ENCODE measurements around the gene OSTC. TPM values are rescaled to one million over a fixed set of nuclear protein-coding genes. Genes with fewer than 3 reads are reported as not detected.
"Not testable (repeated sequence)": the region's sequence is repeated elsewhere in the genome, so short reads cannot be mapped to it uniquely, and the experiment has no call there.

OSTC gene
- total RNA-seq, 2 donors from 2014 or later = 48.8 to 69.7 TPM

DNA sequence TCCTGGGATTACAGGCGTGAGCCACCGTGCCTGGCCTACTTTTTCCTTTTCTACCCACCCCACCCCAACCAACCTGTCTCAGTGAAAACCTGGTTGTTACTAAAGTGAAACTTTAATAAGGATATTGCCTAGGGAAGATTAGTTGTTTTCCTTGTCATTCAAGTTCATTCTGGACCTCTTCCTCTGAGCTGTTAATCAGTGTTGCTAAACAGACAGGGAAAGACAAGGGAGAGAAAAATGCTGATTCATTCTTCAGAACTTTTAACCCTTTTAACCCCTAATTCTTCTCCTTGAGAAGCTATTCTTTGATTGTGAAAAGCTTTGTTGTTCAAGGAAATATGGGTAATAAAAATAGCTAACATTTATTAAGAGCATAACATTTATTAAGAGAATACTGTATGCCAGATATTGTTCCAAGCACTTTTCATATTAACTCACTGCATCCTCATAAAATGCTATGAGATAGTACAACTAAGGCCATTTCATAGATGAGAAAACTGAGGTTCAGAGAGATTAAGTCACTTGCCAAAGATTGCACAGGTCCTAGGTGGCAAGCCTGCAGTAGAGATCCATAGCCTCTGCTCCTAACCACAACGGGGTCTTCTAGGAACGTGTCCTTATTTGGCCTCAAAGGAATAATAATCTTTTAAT, 34.8 kb downstream of the OSTC start:
- Mint-ChIP-seq H3K27me3 (no peaks in the 10 kb centered on the region), H3K27ac (no peak overlapping the region), H3K4me3 (no peak overlapping the region), H3K4me1 (no peaks in the 10 kb centered on the region), H3K9me3 (no peaks in the 10 kb centered on the region), H3K36me3 (ENCODE audit: low read depth) (no peaks in the 10 kb centered on the region)
- no peak for ATAC-seq (replicated peaks)

DNA sequence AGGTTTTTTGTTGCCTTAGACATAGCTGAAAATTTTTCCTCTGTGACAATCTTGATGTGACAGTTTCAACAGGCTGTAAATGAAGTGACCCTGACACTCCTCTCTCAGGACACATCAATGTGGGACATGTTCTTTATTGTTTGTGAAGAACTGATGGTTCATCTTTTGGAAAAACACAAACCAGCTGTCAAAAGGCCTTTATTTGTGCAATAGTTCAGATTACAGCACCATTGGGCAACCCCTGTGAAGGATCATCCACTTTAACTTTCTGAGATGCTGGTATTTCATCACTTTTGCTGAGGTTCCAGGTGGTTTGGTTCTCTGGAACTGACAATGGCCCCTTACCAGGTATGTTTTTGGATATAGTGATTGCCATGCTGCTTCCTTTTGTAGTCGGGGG, 40.3 kb downstream of the OSTC start:
- no peaks in the 10 kb centered on the region for H3K9me3 Mint-ChIP-seq
- H3K4me3 Mint-ChIP-seq = no peak overlapping the region
- H3K36me3 Mint-ChIP-seq (ENCODE audit: low read depth) = no peaks in the 10 kb centered on the region
- no peaks in the 10 kb centered on the region for H3K4me1 Mint-ChIP-seq
- ATAC-seq (replicated peaks) = no peak
- no peak overlapping the region for H3K27ac Mint-ChIP-seq
- H3K27me3 Mint-ChIP-seq = no peaks in the 10 kb centered on the region

DNA sequence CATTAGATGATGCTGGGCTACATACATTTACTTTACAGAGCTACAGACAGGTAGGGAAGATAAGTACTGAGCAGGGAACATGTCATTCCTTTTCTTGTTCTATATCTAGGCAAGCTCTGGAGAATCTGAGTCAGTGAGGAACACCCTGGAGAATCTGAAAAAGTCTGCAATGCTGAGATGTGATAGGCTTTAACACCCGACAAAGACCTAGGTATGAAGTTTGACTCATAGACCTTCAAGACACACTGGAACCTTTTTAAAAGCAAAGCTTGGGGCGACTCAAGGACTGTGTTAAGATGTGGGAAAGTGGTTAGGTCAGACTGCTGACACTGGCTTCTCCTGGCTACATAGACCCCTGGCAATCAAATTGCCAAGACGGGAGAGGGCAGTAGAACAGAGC, 42.8 kb downstream of the OSTC start:
- Mint-ChIP-seq H3K9me3 (no peaks in the 10 kb centered on the region), H3K27me3 (no peaks in the 10 kb centered on the region), H3K27ac (no peak overlapping the region), H3K36me3 (ENCODE audit: low read depth) (no peaks in the 10 kb centered on the region), H3K4me3 (no peak overlapping the region), H3K4me1 (no peaks in the 10 kb centered on the region)
- ATAC-seq (replicated peaks) = no peak

DNA sequence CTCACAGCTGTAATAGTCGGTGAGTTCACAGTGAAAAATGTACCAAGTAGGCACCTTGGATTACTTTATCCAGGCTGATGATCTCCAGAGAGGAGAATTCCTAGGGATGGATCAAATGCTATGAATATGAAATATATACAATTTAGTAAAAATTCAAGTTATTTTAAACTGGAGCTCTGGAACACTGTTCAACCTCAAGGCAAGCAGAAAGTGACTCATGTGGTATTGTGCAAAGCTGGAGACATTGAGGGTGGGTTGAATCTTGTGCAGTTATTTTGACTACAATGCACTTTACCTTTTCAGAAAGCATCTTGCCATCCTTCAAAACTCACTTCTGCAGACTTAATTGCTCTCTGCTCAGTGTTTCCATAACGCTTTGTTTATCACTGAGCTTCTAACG, 43.4 kb downstream of the OSTC start:
- H3K4me3 Mint-ChIP-seq = no peak overlapping the region
- ATAC-seq (replicated peaks) = no peak
- no peaks in the 10 kb centered on the region for H3K36me3 Mint-ChIP-seq (ENCODE audit: low read depth)
- no peaks in the 10 kb centered on the region for H3K9me3 Mint-ChIP-seq
- H3K27me3 Mint-ChIP-seq = no peaks in the 10 kb centered on the region
- no peaks in the 10 kb centered on the region for H3K4me1 Mint-ChIP-seq
- no peak overlapping the region for H3K27ac Mint-ChIP-seq

DNA sequence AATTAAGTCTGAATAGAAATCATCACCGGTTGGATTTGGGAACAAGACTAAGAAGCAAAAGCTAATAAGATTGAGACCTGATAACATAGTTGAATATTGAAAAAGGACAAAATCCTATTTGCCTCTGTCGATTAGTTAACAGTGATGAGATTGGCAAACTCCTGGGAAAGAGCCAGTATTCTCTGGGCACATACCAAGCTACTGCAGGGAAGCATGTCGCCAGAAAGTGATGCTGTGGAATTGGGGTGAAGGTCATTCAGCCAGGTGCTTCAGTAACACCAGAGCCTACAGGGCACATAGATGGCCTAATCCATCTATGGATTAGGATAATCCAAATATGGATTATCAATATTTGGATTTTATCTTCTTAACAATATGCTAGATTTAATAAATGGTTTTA, 44.0 kb downstream of the OSTC start:
- H3K27me3 Mint-ChIP-seq = no peaks in the 10 kb centered on the region
- ATAC-seq (replicated peaks) = no peak
- H3K27ac Mint-ChIP-seq = no peak overlapping the region
- H3K4me3 Mint-ChIP-seq = no peak overlapping the region
- no peaks in the 10 kb centered on the region for H3K9me3 Mint-ChIP-seq
- H3K4me1 Mint-ChIP-seq = no peaks in the 10 kb centered on the region
- H3K36me3 Mint-ChIP-seq (ENCODE audit: low read depth) = no peaks in the 10 kb centered on the region

DNA sequence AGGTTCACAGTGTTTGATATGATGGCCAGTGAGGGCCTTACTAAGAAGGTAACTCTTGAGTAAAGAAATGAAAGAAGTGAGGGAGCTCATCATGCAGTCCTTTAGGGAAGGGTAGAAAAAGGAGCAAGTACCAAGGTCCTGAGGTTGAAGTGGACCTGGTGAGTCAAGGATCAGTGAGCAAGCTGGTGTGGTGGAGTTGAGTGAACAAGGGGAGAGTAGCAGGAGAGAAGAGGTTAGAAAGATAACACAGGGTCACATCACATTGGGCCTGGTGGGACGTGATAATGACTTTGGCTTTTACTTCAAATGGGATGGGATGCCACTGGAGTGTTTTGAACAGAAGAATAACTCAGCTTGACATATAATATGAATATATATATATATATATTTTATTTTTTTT, 44.7 kb downstream of the OSTC start:
- Mint-ChIP-seq H3K4me1 (peaks cover 1% of the 10 kb centered on the region), H3K4me3 (no peak overlapping the region), H3K27me3 (no peaks in the 10 kb centered on the region), H3K36me3 (ENCODE audit: low read depth) (no peaks in the 10 kb centered on the region), H3K27ac (no peak overlapping the region), H3K9me3 (no peaks in the 10 kb centered on the region)
- ATAC-seq (replicated peaks) = no peak

DNA sequence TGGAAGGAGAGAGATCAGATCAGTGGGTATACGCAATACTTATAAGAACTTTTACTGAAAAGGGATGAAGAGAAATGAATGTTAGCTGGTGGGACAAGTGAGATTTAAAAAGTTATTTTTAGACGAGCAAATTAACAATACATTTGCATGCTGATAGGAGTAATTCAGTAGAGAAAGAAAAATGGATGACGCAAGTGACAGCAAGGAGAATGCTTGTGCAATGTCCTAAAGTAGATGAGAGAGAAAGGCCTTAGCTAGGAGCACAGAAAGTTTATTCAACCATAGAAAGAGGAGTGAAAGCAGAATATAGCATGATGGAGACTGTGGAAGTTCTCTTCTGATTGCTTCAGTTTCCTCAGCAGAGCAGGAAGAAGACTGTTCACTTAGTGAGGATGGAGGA, 45.8 kb downstream of the OSTC start:
- Mint-ChIP-seq H3K27ac (no peak overlapping the region), H3K27me3 (no peaks in the 10 kb centered on the region), H3K4me3 (no peak overlapping the region), H3K9me3 (no peaks in the 10 kb centered on the region), H3K36me3 (ENCODE audit: low read depth) (no peaks in the 10 kb centered on the region), H3K4me1 (peaks cover 10% of the 10 kb centered on the region)
- ATAC-seq (replicated peaks) = no peak

DNA sequence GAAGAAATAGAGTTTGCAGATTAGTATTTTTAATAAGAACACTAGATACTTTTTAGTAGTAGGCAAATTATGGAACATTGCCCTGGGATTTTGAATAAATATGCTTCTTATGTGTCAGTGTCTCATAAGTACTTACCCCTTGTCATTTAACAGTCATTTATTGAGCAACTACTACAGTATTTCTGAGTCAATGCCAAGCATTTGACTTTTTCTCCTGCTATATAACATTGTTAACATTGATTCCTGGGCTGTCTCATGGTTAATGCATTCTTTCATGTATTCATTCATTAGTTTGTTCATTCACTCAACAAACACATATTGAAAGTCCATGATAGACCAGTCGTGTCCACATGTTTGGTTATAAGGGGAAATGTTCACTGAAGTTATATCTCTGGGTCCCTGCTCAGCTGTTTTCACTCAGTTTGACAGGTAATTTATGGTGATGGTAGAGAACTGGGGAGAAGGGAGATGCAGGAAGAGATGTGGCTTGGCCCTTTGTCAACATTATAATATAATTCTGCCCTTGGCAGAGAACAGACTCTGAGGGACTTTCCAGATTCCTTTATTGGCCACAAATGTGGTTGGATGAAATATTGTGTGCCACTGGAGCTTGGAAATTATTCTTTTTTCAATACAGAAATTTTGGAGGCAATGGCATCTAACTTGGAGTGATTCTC, 49.8 kb downstream of the OSTC start:
- Mint-ChIP-seq H3K36me3 (ENCODE audit: low read depth) (no peaks in the 10 kb centered on the region), H3K9me3 (no peaks in the 10 kb centered on the region), H3K4me1 (peaks cover 25% of the 10 kb centered on the region), H3K4me3 (no peak overlapping the region), H3K27me3 (no peaks in the 10 kb centered on the region), H3K27ac (no peak overlapping the region)
- ATAC-seq (replicated peaks) = no peak

DNA sequence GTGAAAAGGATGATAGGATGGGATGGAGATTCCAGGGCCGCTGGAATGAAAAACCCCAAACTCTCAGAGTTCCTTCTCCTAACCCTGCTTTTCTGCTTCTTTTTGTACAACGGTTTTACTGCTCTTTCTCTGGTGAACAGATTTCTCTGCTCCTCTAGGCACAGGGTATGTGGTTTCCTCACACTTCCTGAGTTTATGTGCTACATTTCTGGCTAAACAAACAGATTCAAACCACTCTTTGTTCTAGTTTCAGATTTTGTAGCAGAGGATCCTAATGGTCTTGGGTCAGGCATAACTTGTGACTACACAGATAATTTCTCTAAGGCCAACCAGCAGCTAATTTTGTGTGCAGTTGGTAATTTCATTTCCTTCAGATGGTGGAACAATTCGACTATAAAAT, 52.6 kb downstream of the OSTC start:
- no peaks in the 10 kb centered on the region for H3K9me3 Mint-ChIP-seq
- no peaks in the 10 kb centered on the region for H3K27me3 Mint-ChIP-seq
- no peaks in the 10 kb centered on the region for H3K36me3 Mint-ChIP-seq (ENCODE audit: low read depth)
- H3K4me1 Mint-ChIP-seq = peaks cover 25% of the 10 kb centered on the region
- ATAC-seq (replicated peaks) = peak; percentile 56
- H3K4me3 Mint-ChIP-seq = peak overlapping the region; percentile 43
- H3K27ac Mint-ChIP-seq = peak overlapping the region; percentile 89

DNA sequence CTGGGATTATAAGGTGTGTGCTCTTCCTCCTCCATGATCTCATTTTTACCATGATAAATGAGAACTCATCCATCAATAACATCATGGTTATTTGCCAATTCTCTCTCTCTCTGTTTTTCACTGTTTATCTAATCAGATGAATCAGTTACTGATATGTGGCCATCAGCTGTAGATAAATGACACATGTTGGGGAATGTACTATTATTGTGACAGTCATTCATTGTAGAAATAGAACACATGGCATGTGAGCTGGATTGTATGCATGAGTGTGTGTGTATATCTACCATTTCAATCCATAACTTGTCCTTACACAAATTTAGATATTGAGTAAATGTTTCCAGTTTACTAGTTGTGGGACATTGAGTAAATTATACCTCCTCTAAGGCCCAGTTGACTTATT, 53.0 kb downstream of the OSTC start:
- no peaks in the 10 kb centered on the region for H3K36me3 Mint-ChIP-seq (ENCODE audit: low read depth)
- H3K27ac Mint-ChIP-seq = peak overlapping the region; percentile 89
- ATAC-seq (replicated peaks) = peak; percentile 52
- H3K4me3 Mint-ChIP-seq = peak overlapping the region; percentile 43
- H3K4me1 Mint-ChIP-seq = peaks cover 25% of the 10 kb centered on the region
- H3K27me3 Mint-ChIP-seq = no peaks in the 10 kb centered on the region
- H3K9me3 Mint-ChIP-seq = no peaks in the 10 kb centered on the region

DNA sequence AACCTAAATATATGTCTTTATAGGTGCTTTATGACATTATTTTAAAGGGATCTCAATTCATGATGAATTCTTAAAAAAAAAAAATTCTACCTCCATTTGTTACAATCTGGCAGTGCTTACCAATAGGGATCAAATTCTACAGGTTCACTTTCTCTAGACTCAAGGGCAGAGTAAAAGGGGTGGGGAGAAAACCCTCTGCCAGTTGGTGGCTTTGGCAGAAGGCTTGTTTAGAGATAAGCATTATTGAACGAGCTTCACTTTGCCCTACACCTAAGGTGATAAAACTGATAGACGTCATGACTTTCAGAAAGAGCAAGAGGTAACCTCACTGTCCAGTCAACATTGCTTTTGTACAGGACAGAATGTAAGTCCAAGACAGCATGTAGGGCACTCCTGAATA, 53.6 kb downstream of the OSTC start:
- H3K4me3 Mint-ChIP-seq = no peak overlapping the region
- no peaks in the 10 kb centered on the region for H3K36me3 Mint-ChIP-seq (ENCODE audit: low read depth)
- H3K4me1 Mint-ChIP-seq = peaks cover 25% of the 10 kb centered on the region
- H3K27me3 Mint-ChIP-seq = no peaks in the 10 kb centered on the region
- ATAC-seq (replicated peaks) = no peak
- H3K27ac Mint-ChIP-seq = no peak overlapping the region
- no peaks in the 10 kb centered on the region for H3K9me3 Mint-ChIP-seq

DNA sequence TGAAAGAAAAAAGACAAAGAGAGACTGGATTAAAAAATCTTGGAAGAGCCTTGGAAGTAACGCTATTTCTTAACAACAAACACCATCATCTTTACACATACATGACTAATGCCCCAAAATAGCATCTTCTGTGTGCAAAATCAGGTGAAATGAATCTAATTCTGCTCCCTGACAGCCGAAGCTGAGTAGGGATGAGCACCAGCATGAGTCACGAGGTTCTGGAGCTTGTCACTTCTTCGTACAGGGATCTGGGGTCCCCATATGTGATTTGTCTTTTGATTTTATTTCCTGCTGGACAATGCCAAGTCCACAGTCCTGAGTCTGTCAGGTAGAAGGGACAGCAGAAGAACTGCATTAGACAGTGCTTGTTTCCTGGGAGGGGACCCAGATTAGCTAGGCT, 55.9 kb downstream of the OSTC start:
- no peak for ATAC-seq (replicated peaks)
- Mint-ChIP-seq H3K4me1 (peaks cover 15% of the 10 kb centered on the region), H3K9me3 (no peaks in the 10 kb centered on the region)

DNA sequence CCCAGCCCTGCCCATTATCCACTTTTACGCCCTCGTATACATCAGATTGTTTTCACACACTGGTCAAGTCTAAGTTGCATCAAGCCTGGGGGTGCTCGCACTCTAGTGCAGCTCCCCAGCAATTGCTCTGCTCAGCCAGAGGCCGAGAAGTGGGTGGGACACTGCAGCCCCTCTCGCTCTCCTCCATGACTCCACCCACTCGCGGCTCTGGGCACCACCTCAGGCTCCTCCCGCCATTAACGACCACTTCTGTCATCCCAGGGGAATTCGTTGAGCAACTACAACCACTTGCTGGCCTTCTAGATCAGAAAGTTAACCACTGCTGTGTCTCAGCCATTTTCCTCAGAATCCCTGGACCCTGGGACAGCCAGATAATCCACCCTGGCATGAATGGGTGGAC, 58.8 kb downstream of the OSTC start:
- Mint-ChIP-seq H3K36me3 (ENCODE audit: low read depth) (no peaks in the 10 kb centered on the region), H3K27me3 (no peaks in the 10 kb centered on the region), H3K9me3 (no peaks in the 10 kb centered on the region), H3K27ac (no peak overlapping the region), H3K4me3 (no peak overlapping the region), H3K4me1 (no peaks in the 10 kb centered on the region)
- ATAC-seq (replicated peaks) = no peak

More for the DNA sequence above, 55.9 kb downstream of the OSTC start:
- no peaks in the 10 kb centered on the region for H3K36me3 Mint-ChIP-seq (ENCODE audit: low read depth)
- no peak overlapping the region for H3K4me3 Mint-ChIP-seq
- H3K27ac Mint-ChIP-seq = no peak overlapping the region
- no peaks in the 10 kb centered on the region for H3K27me3 Mint-ChIP-seq

DNA sequence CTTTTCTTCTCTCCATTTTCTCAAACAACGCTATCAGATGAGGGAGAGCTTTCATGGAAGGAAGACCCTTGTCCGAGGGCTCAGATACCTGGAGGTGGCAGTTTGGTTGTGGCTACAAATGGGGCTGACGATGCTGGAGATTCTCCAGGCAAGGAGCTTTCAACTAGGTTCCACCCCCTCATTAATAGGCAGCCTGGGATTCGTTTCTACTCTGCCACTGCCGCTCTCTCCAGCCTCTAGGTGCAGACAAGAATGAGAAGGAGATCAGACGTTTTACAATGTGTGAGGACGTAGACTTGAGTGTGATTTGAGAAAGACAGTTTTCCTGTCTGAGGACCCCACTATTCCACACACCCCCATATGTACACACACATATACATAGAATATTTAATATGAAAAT, 59.3 kb downstream of the OSTC start:
- no peaks in the 10 kb centered on the region for H3K9me3 Mint-ChIP-seq
- no peaks in the 10 kb centered on the region for H3K36me3 Mint-ChIP-seq (ENCODE audit: low read depth)
- H3K4me1 Mint-ChIP-seq = no peaks in the 10 kb centered on the region

DNA sequence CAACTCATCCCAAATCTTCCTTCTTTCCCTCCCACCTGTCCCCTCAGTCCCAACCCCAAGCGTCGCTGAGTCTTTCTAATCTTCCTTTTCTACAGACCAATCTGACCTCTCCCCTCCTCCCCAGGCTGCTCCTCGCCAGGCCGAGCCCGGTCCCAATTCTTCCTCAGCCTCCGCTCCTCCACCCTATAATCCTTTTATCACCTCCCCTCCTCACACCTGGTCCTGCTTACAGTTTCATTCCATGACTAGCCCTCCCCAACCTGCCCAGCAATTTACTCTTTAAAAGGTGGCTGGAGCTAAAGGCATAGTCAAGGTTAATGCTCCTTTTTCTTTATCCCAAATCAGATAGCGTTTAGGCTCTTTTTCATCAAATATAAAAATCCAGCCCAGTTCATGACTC, 60.2 kb downstream of the OSTC start:
- not testable (repeated sequence) for H3K4me3 Mint-ChIP-seq; H3K4me1 Mint-ChIP-seq; ATAC-seq (replicated peaks); H3K9me3 Mint-ChIP-seq; H3K36me3 Mint-ChIP-seq (ENCODE audit: low read depth); H3K27ac Mint-ChIP-seq; H3K27me3 Mint-ChIP-seq

More for the DNA sequence above, 59.3 kb downstream of the OSTC start:
- Mint-ChIP-seq H3K27me3 (no peaks in the 10 kb centered on the region), H3K4me3 (no peak overlapping the region), H3K27ac (no peak overlapping the region)
- no peak for ATAC-seq (replicated peaks)

All from activated T-helper 17 cell treated with anti-CD3 and anti-CD28 coated beads, Interleukin-2, amount 50 U/mL, for 72 hours (primary cell).